Nephron (organoid): ENCODE results near the gene ARFGEF2.
"Not testable (repeated sequence)": the region's sequence is repeated elsewhere in the genome, so short reads cannot be mapped to it uniquely, and the experiment has no call there.

Experiments
- H3K27ac Mint-ChIP-seq, 3 experiments: 2 replicates each; pipeline ENCODE4 v1.8.0; 2020; ENCODE audit warnings: mixed read lengths in 3 of 3, mild to moderate bottlenecking in 2 of 3, moderate library complexity in 1 of 3
- H3K27me3 Mint-ChIP-seq: 2 replicates; pipeline ENCODE4 v1.8.0; 2021; ENCODE audit warnings: low read depth, mild to moderate bottlenecking, moderate library complexity, mixed read lengths
- H3K36me3 Mint-ChIP-seq: 2 replicates; pipeline ENCODE4 v1.8.0; 2020; ENCODE audit warnings: low read depth, mixed read lengths
- H3K4me1 Mint-ChIP-seq: 2 replicates; pipeline ENCODE4 v1.8.0; 2020; ENCODE audit warnings: mixed read lengths
- H3K4me3 Mint-ChIP-seq, 3 experiments: 2 replicates each; pipeline ENCODE4 v1.8.0; 2020; ENCODE audit warnings: mild to moderate bottlenecking in 3 of 3, mixed read lengths in 3 of 3, moderate library complexity in 2 of 3
- H3K9me3 Mint-ChIP-seq: 2 replicates; pipeline ENCODE4 v1.8.0; 2020; ENCODE audit warnings: mixed read lengths
- CTCF ChIP-seq, 3 experiments: fragments of 200-600 bp; sonication (generic); IDR thresholded peaks; one replicate each; pipeline ENCODE4 v1.5.0; 2021; ENCODE audit warnings: antibody characterized with exemption in 3 of 3; ENCODE audit not compliant: unreplicated experiment in 3 of 3

The ARFGEF2 gene

GRCh38 chr20:49078310-49078709 is 156.8 kb downstream of the ARFGEF2 start:
- Mint-ChIP-seq H3K27ac (no peak overlapping the region), H3K27me3 (no peaks in the 10 kb centered on the region), H3K4me3 (no peak overlapping the region), H3K9me3 (no peaks in the 10 kb centered on the region), H3K4me1 (no peaks in the 10 kb centered on the region), H3K36me3 (peaks cover 74% of the 10 kb centered on the region)
- TF ChIP-seq CTCF (IDR thresholded peaks at IDR 0.05; ENCODE audit: unreplicated experiment in 3 of 3) = no peak

- H3K4me3 Mint-ChIP-seq, H3K27me3 Mint-ChIP-seq, H3K27ac Mint-ChIP-seq, H3K9me3 Mint-ChIP-seq, H3K4me1 Mint-ChIP-seq: not testable (repeated sequence)
- H3K36me3 Mint-ChIP-seq = peaks cover 75% of the 10 kb centered on the region
Measured at GRCh38 chr20:49082295-49082694, 160.8 kb downstream of the ARFGEF2 start.
